Keratinocyte (primary cell): ENCODE measurements around the gene NEBL.

ENCODE experiments used
- CTCF ChIP-seq, 3 experiments: IDR thresholded peaks in 1 of 3; conservative IDR thresholded peaks in 1 of 3; optimal IDR thresholded peaks in 1 of 3; 2 replicates in 2 of 3; 3 replicates in 1 of 3; pipeline versions ENCODE3 to v1.5.1; 2011; ENCODE audit warnings: low read length in 3 of 3, mild to moderate bottlenecking in 3 of 3, moderate library complexity in 2 of 3, control low read depth in 1 of 3, inconsistent platforms in 1 of 3; ENCODE audit not compliant: insufficient read depth in 2 of 3; ENCODE audit errors: extremely low read depth in 1 of 3
- EZH2 ChIP-seq: IDR thresholded peaks from one replicate; pipeline ENCODE4 v1.6.1; 2012; ENCODE audit warnings: inconsistent platforms, mild to moderate bottlenecking, low read length, moderate library complexity

GRCh38 chr10:20771051-20771450, 126.1 kb downstream of the NEBL start:
- TF ChIP-seq CTCF (optimal IDR thresholded peaks at IDR 0.05 in 1 of 3, IDR thresholded peaks at IDR 0.05 in 1 of 3, conservative IDR thresholded peaks at IDR 0.05 in 1 of 3; ENCODE audit: extremely low read depth in 1 of 3, insufficient read depth in 2 of 3, low read length in 3 of 3) = no peak
- TF ChIP-seq EZH2 = no peak
